ENCODE data around the gene CA14. TPM values are rescaled to one million over a fixed set of nuclear protein-coding genes. Genes with fewer than 3 reads are reported as not detected.
A peak's percentile ranks its signal among the peaks of the same experiment; 100 is the strongest.
"Not testable (repeated sequence)": the region's sequence is repeated elsewhere in the genome, so short reads cannot be mapped to it uniquely, and the experiment has no call there.

CA14 gene
- total RNA-seq = 14.0 TPM
- long read RNA-seq, partial matches to known transcripts = 0 of 18 reads
- long read RNA-seq, other reads (novel, unspliced or antisense) = 18 of 18 reads

GRCh38 chr1:150257624-150258585 is at the start of gene CA14:
Gene CA14 (plus strand): TSS chr1:150257774. CDS start chr1:150258129, 355 bp downstream.
- intact Hi-C loops (cut with DNase I) = no loop called here
- DNase-seq (peak; percentile 57), ATAC-seq (ENCODE audit: poor library complexity) (peak; percentile 45)

- DNase-seq; intact Hi-C loops (cut with DNase I); ATAC-seq (ENCODE audit: poor library complexity): not testable (repeated sequence)
Measured at GRCh38 chr1:150208460-150208859, 49.1 kb upstream of the CA14 start.

GRCh38 chr1:150210091-150210490 is 47.5 kb upstream of the CA14 start:
- DNase-seq (no peak), ATAC-seq (ENCODE audit: poor library complexity) (no peak)
- intact Hi-C loops (cut with DNase I) = no loop called here

- no peak for DNase-seq
- intact Hi-C loops (cut with DNase I) = no loop called here
- no peak for ATAC-seq (ENCODE audit: poor library complexity)
Measured at GRCh38 chr1:150210706-150211105, 46.9 kb upstream of the CA14 start.

GRCh38 chr1:150212070-150212469 is 45.5 kb upstream of the CA14 start:
- no peak for ATAC-seq (ENCODE audit: poor library complexity)
- intact Hi-C loops (cut with DNase I) = no loop called here

GRCh38 chr1:150213170-150214098 is 44.1 kb upstream of the CA14 start:
- intact Hi-C loops (cut with DNase I) = no loop called here
- DNase-seq = peak; percentile 98
- peak; percentile 100 for ATAC-seq (ENCODE audit: poor library complexity)

More at GRCh38 chr1:150212070-150212469, 45.5 kb upstream of the CA14 start:
- no peak for DNase-seq

GRCh38 chr1:150214099-150214756 is 43.3 kb upstream of the CA14 start:
- DNase-seq; ATAC-seq (ENCODE audit: poor library complexity); intact Hi-C loops (cut with DNase I): not testable (repeated sequence)

- ATAC-seq (ENCODE audit: poor library complexity); DNase-seq; intact Hi-C loops (cut with DNase I): not testable (repeated sequence)
Measured at GRCh38 chr1:150215855-150216254, 41.7 kb upstream of the CA14 start.

- DNase-seq (no peak), ATAC-seq (ENCODE audit: poor library complexity) (no peak)
- intact Hi-C loops (cut with DNase I) = no loop called here
Measured at GRCh38 chr1:150221552-150221951, 36.0 kb upstream of the CA14 start.

GRCh38 chr1:150224983-150225382 is 32.6 kb upstream of the CA14 start:
- no peak for DNase-seq
- intact Hi-C loops (cut with DNase I) = no loop called here
- no peak for ATAC-seq (ENCODE audit: poor library complexity)

GRCh38 chr1:150225546-150225945 is 32.0 kb upstream of the CA14 start:
- DNase-seq = no peak
- intact Hi-C loops (cut with DNase I) = no loop called here
- ATAC-seq (ENCODE audit: poor library complexity) = no peak

GRCh38 chr1:150226486-150226885 is 31.1 kb upstream of the CA14 start:
- ATAC-seq (ENCODE audit: poor library complexity) (no peak), DNase-seq (no peak)
- intact Hi-C loops (cut with DNase I) = no loop called here

- ATAC-seq (ENCODE audit: poor library complexity) (no peak), DNase-seq (no peak)
- intact Hi-C loops (cut with DNase I) = no loop called here
Measured at GRCh38 chr1:150227228-150227627, 30.3 kb upstream of the CA14 start.

- ATAC-seq (ENCODE audit: poor library complexity); DNase-seq; intact Hi-C loops (cut with DNase I): not testable (repeated sequence)
Measured at GRCh38 chr1:150228246-150228645, 29.3 kb upstream of the CA14 start.

GRCh38 chr1:150232921-150233320 is 24.7 kb upstream of the CA14 start:
- intact Hi-C loops (cut with DNase I) = loop anchor here (10.0 kb wide), 1 partner anchor 78 kb away; no protein-coding TSS in a partner anchor
- not testable (repeated sequence) for ATAC-seq (ENCODE audit: poor library complexity); DNase-seq

GRCh38 chr1:150233359-150234308 is 23.9 kb upstream of the CA14 start:
- intact Hi-C loops (cut with DNase I) = loop anchor here (10.0 kb wide), 1 partner anchor 79 kb away; no protein-coding TSS in a partner anchor
- no peak for ATAC-seq (ENCODE audit: poor library complexity)
- DNase-seq = no peak

- ATAC-seq (ENCODE audit: poor library complexity) = peak; percentile 5
- intact Hi-C loops (cut with DNase I) = loop anchor here (10.0 kb wide), 1 partner anchor 79 kb away; no protein-coding TSS in a partner anchor
- DNase-seq = no peak
Measured at GRCh38 chr1:150234309-150234565, 23.3 kb upstream of the CA14 start.
